GM12878 (cell line): ENCODE measurements around the gene TIMP3. TPM values are rescaled to one million over a fixed set of nuclear protein-coding genes. Genes with fewer than 3 reads are reported as not detected.

Experiments
- ATAC-seq: fragments of 200-7000 bp; cut with Tn5 transposase; 3 replicates; pipeline ENCODE4 v1.9.1; 2020; ENCODE audit warnings: mild to moderate bottlenecking, moderate library complexity
- BruUV-seq: library from RNA; stranded (reverse); fragments of 400-500 nt; replicated peaks from 2 replicates; lab custom pipeline; 2021; lab: Mats Ljungman, UMichigan
- CTCF ChIA-PET: fragments of 300-600 bp; sonication (Branson Sonifier 250); formaldehyde crosslinking; extraction: SDS; loops from one replicate; lab custom pipeline; 2021; ENCODE audit warnings: inconsistent platforms; lab: Yijun Ruan, JAX
- POLR2A ChIA-PET: fragments of 350-600 bp; formaldehyde crosslinking; extraction: SDS; loops from one replicate; lab custom pipeline; 2021; ENCODE audit warnings: inconsistent platforms; lab: Charles Lee
- RAD21 ChIA-PET: fragments of 300-600 bp; sonication (Branson Sonifier 250); formaldehyde crosslinking; loops from one replicate; lab custom pipeline; 2023; ENCODE audit warnings: antibody characterized with exemption; ENCODE audit not compliant: unreplicated experiment; lab: Charles Lee
- SMC1A ChIA-PET: fragments of 300-600 bp; sonication (Branson Sonifier 250); formaldehyde crosslinking; loops from one replicate; lab custom pipeline; 2023; ENCODE audit not compliant: unreplicated experiment, uncharacterized antibody; lab: Charles Lee
- DNase-seq: peaks from one replicate; pipeline ENCODE4 v3.0.0-alpha.2; 2011; ENCODE audit warnings: low read depth, low spot score
- FAIRE-seq: peaks from 3 replicates; lab custom pipeline; 2011; peaks lifted over from hg19 to GRCh38; lab: Jason Lieb, UNC
- H2AFZ ChIP-seq: 2 replicates; pipeline ENCODE4 v1.6.0; 2011; ENCODE audit warnings: low read depth, low read length, control low read depth; ENCODE audit not compliant: control insufficient read depth
- H3K27ac ChIP-seq: 2 replicates; pipeline ENCODE4 v1.5.1; 2011; ENCODE audit warnings: control low read depth; ENCODE audit not compliant: control insufficient read depth, insufficient read depth
- H3K27me3 ChIP-seq, 2 experiments: replicated peaks in 1 of 2; 2 replicates each; pipeline versions ENCODE4 v1.6.0 to v1.6.1; 2011; ENCODE audit warnings: low read length in 1 of 2; ENCODE audit not compliant: control insufficient read depth in 2 of 2, insufficient read depth in 2 of 2
- H3K36me3 ChIP-seq, 2 experiments: 2 replicates each; pipeline ENCODE4 v1.5.1; 2011; ENCODE audit warnings: low read length in 1 of 2; ENCODE audit not compliant: control insufficient read depth in 2 of 2, insufficient read depth in 2 of 2
- H3K4me1 ChIP-seq: 2 replicates; pipeline ENCODE4 v1.6.1; 2011; ENCODE audit warnings: mild to moderate bottlenecking, low read length, moderate library complexity, mixed read lengths; ENCODE audit not compliant: control insufficient read depth, insufficient read depth
- H3K4me2 ChIP-seq: 2 replicates; pipeline ENCODE4 v1.6.0; 2011; ENCODE audit warnings: control low read depth; ENCODE audit not compliant: control insufficient read depth, insufficient read depth
- H3K4me3 ChIP-seq: fragments of 200-600 bp; sonication (generic); 2 replicates; pipeline ENCODE4 v1.5.1; 2016
- H3K79me2 ChIP-seq: 2 replicates; pipeline ENCODE4 v1.6.0; 2011; ENCODE audit warnings: low read length; ENCODE audit not compliant: control insufficient read depth, insufficient read depth
- H3K9ac ChIP-seq: 2 replicates; pipeline ENCODE4 v1.8.0; 2011; ENCODE audit warnings: low read length, control low read depth, mixed read lengths; ENCODE audit not compliant: control insufficient read depth, insufficient read depth
- H3K9me3 ChIP-seq: replicated peaks from 3 replicates; pipeline ENCODE4 v1.5.1; 2011; ENCODE audit warnings: mild to moderate bottlenecking, low read length; ENCODE audit not compliant: control insufficient read depth, insufficient read depth
- H4K20me1 ChIP-seq: 2 replicates; pipeline ENCODE4 v1.6.0; 2011; ENCODE audit not compliant: control insufficient read depth, insufficient read depth
- EGR1 ChIP-seq, 2 experiments: IDR thresholded peaks; 1 replicate in 1 of 2; 2 replicates in 1 of 2; pipeline ENCODE4 v1.6.1; 2011 to 2012; ENCODE audit warnings: low read depth in 2 of 2, low read length in 2 of 2, borderline replicate concordance in 1 of 2, mild to moderate bottlenecking in 1 of 2, moderate library complexity in 1 of 2
- GATAD2B ChIP-seq: fragments of 450-650 bp; conservative IDR thresholded peaks from 2 replicates; pipeline ENCODE4 v1.6.1; 2017; ENCODE audit warnings: low read depth, mild to moderate bottlenecking, moderate library complexity
- JUNB ChIP-seq: IDR thresholded peaks from 2 replicates; pipeline ENCODE4 v1.6.1; 2016; ENCODE audit warnings: antibody characterized with exemption, mild to moderate bottlenecking
- RCOR1 ChIP-seq: conservative IDR thresholded peaks from 2 replicates; pipeline ENCODE4 v1.6.1; 2012; ENCODE audit warnings: low read depth, low read length, improper control_type of control experiment
- SREBF2 ChIP-seq: IDR thresholded peaks from 2 replicates; pipeline ENCODE4 v1.6.1; 2012; ENCODE audit warnings: mild to moderate bottlenecking, low read length
- WGBS: methylation state at CpG from one replicate; pipeline ENCODE4 v1.1.6; 2016; ENCODE audit warnings: low lambda C conversion rate; ENCODE audit not compliant: insufficient replicate concordance, insufficient coverage; ENCODE audit errors: missing lambda C conversion rate; 5-methylcytosine and 5-hydroxymethylcytosine counted together
- in situ Hi-C: fragments of 300-500 bp; cut with MboI; formaldehyde crosslinking; loops from 9 replicates; pipeline ENCODE4 v1.14.3; 2018; ENCODE audit warnings: mixed read lengths
- intact Hi-C: fragments of 100-400 bp; cut with micrococcal nuclease; formaldehyde crosslinking; loops from one replicate; pipeline ENCODE4 v1.14.2; 2022; ENCODE audit not compliant: unreplicated experiment
- polyA plus RNA-seq, 11 experiments: library from polyadenylated mRNA; depleted of rRNA in 4 of 11; unstranded in 6 of 11; stranded (reverse) in 5 of 11; fragments of >200 nt; fragmentation: Nextera tagmentation in 4 of 11; fragmentation: Illumina TruSeq in 1 of 11; extraction: Ambion mirVana in 4 of 11; extraction: Trizol in 1 of 11; gene quantifications; 1 replicate in 1 of 11; 2 replicates in 10 of 11; pipeline versions ENCODE4 v1.2.1 to v1.2.3, GENCODE V29; 2011 to 2016; ENCODE audit warnings: inconsistent platforms in 2 of 11, missing spikeins in 2 of 11, low read depth in 1 of 11
- total RNA-seq, 4 experiments: library from RNA; depleted of rRNA in 3 of 4; stranded (reverse); fragments of >200 nt in 3 of 4; fragmentation: Illumina TruSeq in 1 of 4; extraction: Trizol in 1 of 4; gene quantifications; 2 replicates each; pipeline versions ENCODE4 v1.2.1 to v1.2.3, GENCODE V29; 2013 to 2021
- TF ChIP-seq, protein P1 (sequence below): fragments of 450-650 bp; IDR thresholded peaks from 2 replicates; pipeline ENCODE4 v1.6.1; 2017; ENCODE audit warnings: low read depth, mild to moderate bottlenecking, moderate library complexity
- TF ChIP-seq, protein P2 (sequence below): fragments of 450-650 bp; IDR thresholded peaks from 2 replicates; pipeline ENCODE4 v1.6.1; 2018; ENCODE audit warnings: mild to moderate bottlenecking, low read depth, moderate library complexity; ENCODE audit not compliant: partially characterized antibody
- TF ChIP-seq, protein P3 (sequence below): IDR thresholded peaks from 2 replicates; pipeline ENCODE4 v1.6.1; 2011; ENCODE audit warnings: borderline replicate concordance, low read depth, mild to moderate bottlenecking, moderate library complexity, mixed read lengths, low read length; ENCODE audit not compliant: insufficient read depth; ENCODE audit errors: extremely low read length
- TF ChIP-seq, protein P4 (sequence below): fragments of 450-650 bp; IDR thresholded peaks from 2 replicates; pipeline ENCODE4 v1.6.1; 2017; ENCODE audit warnings: mild to moderate bottlenecking, moderate library complexity

The TIMP3 gene
- total and polyA plus RNA-seq, 10 of the 15 experiments (the other 5 are each of a cell fraction or from before 2014, with no cell fraction given), result 0.01 to 0.74 (median 0.27) TPM; not detected in 5

DNA sequence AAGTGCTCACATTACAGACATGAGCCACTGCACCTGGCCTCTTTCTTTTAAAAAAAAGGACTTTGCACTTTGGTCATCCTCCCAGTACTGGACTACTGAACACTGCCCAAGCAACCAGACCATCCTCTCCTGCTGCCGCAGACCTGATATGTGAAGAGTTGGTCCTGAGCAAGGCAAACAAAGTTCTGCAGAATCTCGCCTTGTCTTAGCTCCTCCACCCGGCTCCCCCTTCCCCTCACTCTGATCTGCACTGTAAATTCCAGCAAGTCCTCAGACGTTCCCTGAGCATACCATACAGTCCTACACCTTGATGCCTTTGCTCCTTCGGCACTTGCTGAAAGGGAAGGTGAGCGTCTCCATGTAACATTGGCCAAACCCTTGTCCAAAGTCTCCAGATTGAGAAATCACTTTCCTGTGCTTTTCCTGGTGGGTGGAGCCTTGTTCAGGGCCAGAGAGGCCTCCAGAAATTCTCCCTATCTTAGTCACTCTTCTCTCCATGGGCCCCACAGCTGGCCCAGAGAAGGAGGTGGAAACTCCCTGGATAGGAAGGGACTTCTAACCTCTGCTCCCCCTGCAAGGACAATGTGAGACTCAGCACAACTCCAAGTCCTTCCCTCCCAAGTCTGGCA, 47.0 kb upstream of the TIMP3 start:
- Histone ChIP-seq H3K9ac (no peak overlapping the region), H3K27ac (no peak overlapping the region), H3K27me3 (no peaks in the 10 kb centered on the region; a peak in 1 of 4 replicates), H3K4me1 (no peaks in the 10 kb centered on the region), H3K36me3 (no peaks in the 10 kb centered on the region), H4K20me1 (no peaks in the 10 kb centered on the region), H2AFZ (no peak overlapping the region), H3K9me3 (no peaks in the 10 kb centered on the region), H3K4me3 (no peak overlapping the region), H3K79me2 (no peaks in the 10 kb centered on the region), H3K4me2 (no peak overlapping the region)
- DNase-seq, result no peak
- intact Hi-C loops (no loop called here), in situ Hi-C loops (no loop called here)
- 21% methylated on average over 5 of the region's 6 CpGs for WGBS
- ChIA-PET SMC1A (no interaction called here), CTCF (no interaction called here), POLR2A (no interaction called here), RAD21 (no interaction called here)
- no TSS peak for BruUV-seq
- no peak for FAIRE-seq
- no peak for ATAC-seq
- no peak for TF ChIP-seq SREBF2
- TF ChIP-seq, protein P1, sequence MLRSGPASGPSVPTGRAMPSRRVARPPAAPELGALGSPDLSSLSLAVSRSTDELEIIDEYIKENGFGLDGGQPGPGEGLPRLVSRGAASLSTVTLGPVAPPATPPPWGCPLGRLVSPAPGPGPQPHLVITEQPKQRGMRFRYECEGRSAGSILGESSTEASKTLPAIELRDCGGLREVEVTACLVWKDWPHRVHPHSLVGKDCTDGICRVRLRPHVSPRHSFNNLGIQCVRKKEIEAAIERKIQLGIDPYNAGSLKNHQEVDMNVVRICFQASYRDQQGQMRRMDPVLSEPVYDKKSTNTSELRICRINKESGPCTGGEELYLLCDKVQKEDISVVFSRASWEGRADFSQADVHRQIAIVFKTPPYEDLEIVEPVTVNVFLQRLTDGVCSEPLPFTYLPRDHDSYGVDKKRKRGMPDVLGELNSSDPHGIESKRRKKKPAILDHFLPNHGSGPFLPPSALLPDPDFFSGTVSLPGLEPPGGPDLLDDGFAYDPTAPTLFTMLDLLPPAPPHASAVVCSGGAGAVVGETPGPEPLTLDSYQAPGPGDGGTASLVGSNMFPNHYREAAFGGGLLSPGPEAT, result no peak
- TF ChIP-seq RCOR1, result no peak
- no peak for TF ChIP-seq GATAD2B
- TF ChIP-seq, protein P2, sequence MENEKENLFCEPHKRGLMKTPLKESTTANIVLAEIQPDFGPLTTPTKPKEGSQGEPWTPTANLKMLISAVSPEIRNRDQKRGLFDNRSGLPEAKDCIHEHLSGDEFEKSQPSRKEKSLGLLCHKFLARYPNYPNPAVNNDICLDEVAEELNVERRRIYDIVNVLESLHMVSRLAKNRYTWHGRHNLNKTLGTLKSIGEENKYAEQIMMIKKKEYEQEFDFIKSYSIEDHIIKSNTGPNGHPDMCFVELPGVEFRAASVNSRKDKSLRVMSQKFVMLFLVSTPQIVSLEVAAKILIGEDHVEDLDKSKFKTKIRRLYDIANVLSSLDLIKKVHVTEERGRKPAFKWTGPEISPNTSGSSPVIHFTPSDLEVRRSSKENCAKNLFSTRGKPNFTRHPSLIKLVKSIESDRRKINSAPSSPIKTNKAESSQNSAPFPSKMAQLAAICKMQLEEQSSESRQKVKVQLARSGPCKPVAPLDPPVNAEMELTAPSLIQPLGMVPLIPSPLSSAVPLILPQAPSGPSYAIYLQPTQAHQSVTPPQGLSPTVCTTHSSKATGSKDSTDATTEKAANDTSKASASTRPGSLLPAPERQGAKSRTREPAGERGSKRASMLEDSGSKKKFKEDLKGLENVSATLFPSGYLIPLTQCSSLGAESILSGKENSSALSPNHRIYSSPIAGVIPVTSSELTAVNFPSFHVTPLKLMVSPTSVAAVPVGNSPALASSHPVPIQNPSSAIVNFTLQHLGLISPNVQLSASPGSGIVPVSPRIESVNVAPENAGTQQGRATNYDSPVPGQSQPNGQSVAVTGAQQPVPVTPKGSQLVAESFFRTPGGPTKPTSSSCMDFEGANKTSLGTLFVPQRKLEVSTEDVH, result no peak
- TF ChIP-seq, protein P3, sequence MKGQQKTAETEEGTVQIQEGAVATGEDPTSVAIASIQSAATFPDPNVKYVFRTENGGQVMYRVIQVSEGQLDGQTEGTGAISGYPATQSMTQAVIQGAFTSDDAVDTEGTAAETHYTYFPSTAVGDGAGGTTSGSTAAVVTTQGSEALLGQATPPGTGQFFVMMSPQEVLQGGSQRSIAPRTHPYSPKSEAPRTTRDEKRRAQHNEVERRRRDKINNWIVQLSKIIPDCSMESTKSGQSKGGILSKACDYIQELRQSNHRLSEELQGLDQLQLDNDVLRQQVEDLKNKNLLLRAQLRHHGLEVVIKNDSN, result no peak
- TF ChIP-seq JUNB, result no peak
- TF ChIP-seq, protein P4, sequence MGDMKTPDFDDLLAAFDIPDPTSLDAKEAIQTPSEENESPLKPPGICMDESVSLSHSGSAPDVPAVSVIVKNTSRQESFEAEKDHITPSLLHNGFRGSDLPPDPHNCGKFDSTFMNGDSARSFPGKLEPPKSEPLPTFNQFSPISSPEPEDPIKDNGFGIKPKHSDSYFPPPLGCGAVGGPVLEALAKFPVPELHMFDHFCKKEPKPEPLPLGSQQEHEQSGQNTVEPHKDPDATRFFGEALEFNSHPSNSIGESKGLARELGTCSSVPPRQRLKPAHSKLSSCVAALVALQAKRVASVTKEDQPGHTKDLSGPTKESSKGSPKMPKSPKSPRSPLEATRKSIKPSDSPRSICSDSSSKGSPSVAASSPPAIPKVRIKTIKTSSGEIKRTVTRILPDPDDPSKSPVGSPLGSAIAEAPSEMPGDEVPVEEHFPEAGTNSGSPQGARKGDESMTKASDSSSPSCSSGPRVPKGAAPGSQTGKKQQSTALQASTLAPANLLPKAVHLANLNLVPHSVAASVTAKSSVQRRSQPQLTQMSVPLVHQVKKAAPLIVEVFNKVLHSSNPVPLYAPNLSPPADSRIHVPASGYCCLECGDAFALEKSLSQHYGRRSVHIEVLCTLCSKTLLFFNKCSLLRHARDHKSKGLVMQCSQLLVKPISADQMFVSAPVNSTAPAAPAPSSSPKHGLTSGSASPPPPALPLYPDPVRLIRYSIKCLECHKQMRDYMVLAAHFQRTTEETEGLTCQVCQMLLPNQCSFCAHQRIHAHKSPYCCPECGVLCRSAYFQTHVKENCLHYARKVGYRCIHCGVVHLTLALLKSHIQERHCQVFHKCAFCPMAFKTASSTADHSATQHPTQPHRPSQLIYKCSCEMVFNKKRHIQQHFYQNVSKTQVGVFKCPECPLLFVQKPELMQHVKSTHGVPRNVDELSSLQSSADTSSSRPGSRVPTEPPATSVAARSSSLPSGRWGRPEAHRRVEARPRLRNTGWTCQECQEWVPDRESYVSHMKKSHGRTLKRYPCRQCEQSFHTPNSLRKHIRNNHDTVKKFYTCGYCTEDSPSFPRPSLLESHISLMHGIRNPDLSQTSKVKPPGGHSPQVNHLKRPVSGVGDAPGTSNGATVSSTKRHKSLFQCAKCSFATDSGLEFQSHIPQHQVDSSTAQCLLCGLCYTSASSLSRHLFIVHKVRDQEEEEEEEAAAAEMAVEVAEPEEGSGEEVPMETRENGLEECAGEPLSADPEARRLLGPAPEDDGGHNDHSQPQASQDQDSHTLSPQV, result no peak
- no peak for TF ChIP-seq EGR1 (IDR thresholded peaks at IDR 0.05; ENCODE audit: borderline replicate concordance in 1 of 2, low read depth in 2 of 2, low read length in 2 of 2)
